K562 (cell line): Measurements from ENCODE around the gene CRLF1. TPM values are rescaled to one million over a fixed set of nuclear protein-coding genes. Genes with fewer than 3 reads are reported as not detected.

ENCODE experiments used
- CCAR2 ChIP-seq: fragments of 200-400 bp; formaldehyde crosslinking; IDR thresholded peaks from 2 replicates; pipeline ENCODE4 v1.6.1; 2017; ENCODE audit warnings: mild to moderate bottlenecking, low read depth, low read length
- GTF2F1 ChIP-seq: IDR thresholded peaks from 2 replicates; pipeline ENCODE4 v1.6.1; 2011; ENCODE audit warnings: low read depth, low read length, improper control_type of control experiment
- KDM4B ChIP-seq, 2 experiments: fragments of 450-650 bp in 1 of 2; sonication (generic) in 1 of 2; IDR thresholded peaks; 2 replicates each; pipeline ENCODE4 v1.6.1; 2016 to 2017; ENCODE audit warnings: borderline replicate concordance in 2 of 2, antibody characterized with exemption in 1 of 2, low read depth in 1 of 2, mild to moderate bottlenecking in 1 of 2
- MGA ChIP-seq: fragments of 450-650 bp; IDR thresholded peaks from 2 replicates; pipeline ENCODE4 v1.6.1; 2016; ENCODE audit warnings: mild to moderate bottlenecking, moderate library complexity
- SAP30 ChIP-seq: fragments of 200-600 bp; sonication (generic); IDR thresholded peaks from 2 replicates; pipeline ENCODE4 v1.6.1; 2012; ENCODE audit warnings: borderline replicate concordance, low read depth, mild to moderate bottlenecking, moderate library complexity, low read length, control low read depth, inconsistent platforms; ENCODE audit not compliant: insufficient read depth, poor library complexity, severe bottlenecking
- ZBTB9 ChIP-seq: fragments of 450-650 bp; formaldehyde crosslinking; IDR thresholded peaks from 2 replicates; pipeline ENCODE4 v1.4.0; 2020; ENCODE audit warnings: mild to moderate bottlenecking, moderate library complexity
- ZNF23 ChIP-seq: fragments of 250-450 bp; sonication (Bioruptor Pico); IDR thresholded peaks from 2 replicates; pipeline ENCODE4 v1.4.0; 2020; ENCODE audit warnings: mild to moderate bottlenecking
- polyA plus RNA-seq, 8 experiments: library from polyadenylated mRNA; depleted of rRNA in 4 of 8; stranded (reverse) in 5 of 8; unstranded in 3 of 8; fragments of >200 nt; fragmentation: Nextera tagmentation in 2 of 8; fragmentation: Illumina TruSeq in 1 of 8; extraction: Ambion mirVana in 2 of 8; extraction: Trizol in 1 of 8; gene quantifications; 2 replicates each; pipeline versions ENCODE4 v1.2.1 to v1.2.3, GENCODE V29; 2011 to 2014; ENCODE audit warnings: inconsistent platforms in 1 of 8, missing spikeins in 1 of 8
- total RNA-seq, 7 experiments: library from RNA; depleted of rRNA in 6 of 7; stranded (reverse); fragments of >200 nt in 6 of 7; fragmentation: Illumina TruSeq in 2 of 7; extraction: Trizol in 2 of 7; gene quantifications; 2 replicates each; pipeline versions ENCODE4 v1.2.1 to v1.2.3, GENCODE V29; 2011 to 2021; ENCODE audit warnings: low replicate concordance in 1 of 7
- TF ChIP-seq, protein P1 (sequence below): fragments of 150-350 bp; conservative IDR thresholded peaks from 2 replicates; pipeline ENCODE4 v1.6.1; 2014; ENCODE audit warnings: low read length
- TF ChIP-seq, protein P2 (sequence below): fragments of 250-450 bp; sonication (Bioruptor Pico); IDR thresholded peaks from 2 replicates; pipeline ENCODE4 v1.5.0; 2021

The CRLF1 gene
- total and polyA plus RNA-seq, 9 of the 15 experiments (the other 6 are each of a cell fraction or from before 2014, with no cell fraction given): 0.85 to 3.6 (median 1.7) TPM

DNA sequence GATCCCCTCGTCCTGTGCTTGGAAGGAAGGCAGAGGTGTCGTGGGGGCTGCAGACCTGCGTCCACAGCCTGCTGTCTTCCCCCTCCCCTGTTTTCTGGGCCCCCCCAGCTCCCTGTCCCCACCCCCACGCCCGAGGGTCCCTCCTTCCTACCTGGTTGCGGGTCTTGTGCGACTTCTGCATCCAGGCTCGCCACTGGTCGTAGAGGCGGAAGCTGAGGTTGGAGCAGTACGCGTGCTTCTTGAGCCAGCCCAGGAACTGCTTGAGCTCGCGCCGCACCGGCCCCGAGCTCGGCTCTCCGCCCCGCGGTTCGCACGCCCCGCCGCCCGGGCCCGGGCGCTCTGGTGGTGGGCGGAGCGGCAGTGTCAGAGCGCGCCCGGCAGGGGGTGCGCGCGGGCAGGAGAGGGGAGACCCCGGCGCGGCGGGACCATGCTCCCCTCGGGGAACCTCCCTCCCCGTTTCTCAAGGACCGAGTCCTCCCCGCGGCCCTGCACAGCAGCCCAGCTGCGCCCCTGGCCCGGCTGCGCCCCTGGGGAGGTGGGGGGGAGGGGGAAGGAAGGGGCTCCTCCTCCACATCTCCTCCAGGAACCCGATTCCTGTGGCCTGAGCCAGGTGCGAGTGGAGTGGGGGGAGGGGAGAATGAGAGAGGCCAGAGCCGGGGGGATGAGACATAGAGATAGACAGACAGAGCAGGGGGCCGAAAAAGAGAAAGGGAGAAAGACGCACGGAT, 12.3 kb downstream of the CRLF1 start (continued):
- TF ChIP-seq, protein P1, sequence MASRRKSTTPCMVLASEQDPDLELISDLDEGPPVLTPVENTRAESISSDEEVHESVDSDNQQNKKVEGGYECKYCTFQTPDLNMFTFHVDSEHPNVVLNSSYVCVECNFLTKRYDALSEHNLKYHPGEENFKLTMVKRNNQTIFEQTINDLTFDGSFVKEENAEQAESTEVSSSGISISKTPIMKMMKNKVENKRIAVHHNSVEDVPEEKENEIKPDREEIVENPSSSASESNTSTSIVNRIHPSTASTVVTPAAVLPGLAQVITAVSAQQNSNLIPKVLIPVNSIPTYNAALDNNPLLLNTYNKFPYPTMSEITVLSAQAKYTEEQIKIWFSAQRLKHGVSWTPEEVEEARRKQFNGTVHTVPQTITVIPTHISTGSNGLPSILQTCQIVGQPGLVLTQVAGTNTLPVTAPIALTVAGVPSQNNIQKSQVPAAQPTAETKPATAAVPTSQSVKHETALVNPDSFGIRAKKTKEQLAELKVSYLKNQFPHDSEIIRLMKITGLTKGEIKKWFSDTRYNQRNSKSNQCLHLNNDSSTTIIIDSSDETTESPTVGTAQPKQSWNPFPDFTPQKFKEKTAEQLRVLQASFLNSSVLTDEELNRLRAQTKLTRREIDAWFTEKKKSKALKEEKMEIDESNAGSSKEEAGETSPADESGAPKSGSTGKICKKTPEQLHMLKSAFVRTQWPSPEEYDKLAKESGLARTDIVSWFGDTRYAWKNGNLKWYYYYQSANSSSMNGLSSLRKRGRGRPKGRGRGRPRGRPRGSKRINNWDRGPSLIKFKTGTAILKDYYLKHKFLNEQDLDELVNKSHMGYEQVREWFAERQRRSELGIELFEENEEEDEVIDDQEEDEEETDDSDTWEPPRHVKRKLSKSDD: no peak
- TF ChIP-seq, protein P2, sequence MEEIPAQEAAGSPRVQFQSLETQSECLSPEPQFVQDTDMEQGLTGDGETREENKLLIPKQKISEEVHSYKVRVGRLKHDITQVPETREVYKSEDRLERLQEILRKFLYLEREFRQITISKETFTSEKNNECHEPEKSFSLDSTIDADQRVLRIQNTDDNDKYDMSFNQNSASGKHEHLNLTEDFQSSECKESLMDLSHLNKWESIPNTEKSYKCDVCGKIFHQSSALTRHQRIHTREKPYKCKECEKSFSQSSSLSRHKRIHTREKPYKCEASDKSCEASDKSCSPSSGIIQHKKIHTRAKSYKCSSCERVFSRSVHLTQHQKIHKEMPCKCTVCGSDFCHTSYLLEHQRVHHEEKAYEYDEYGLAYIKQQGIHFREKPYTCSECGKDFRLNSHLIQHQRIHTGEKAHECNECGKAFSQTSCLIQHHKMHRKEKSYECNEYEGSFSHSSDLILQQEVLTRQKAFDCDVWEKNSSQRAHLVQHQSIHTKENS (CRISPR knock-in tag): no peak
- no peak for TF ChIP-seq MGA
- TF ChIP-seq KDM4B (IDR thresholded peaks at IDR 0.05; ENCODE audit: borderline replicate concordance in 2 of 2, low read depth in 1 of 2): no peak
- no peak for TF ChIP-seq CCAR2
- TF ChIP-seq ZBTB9 (CRISPR knock-in tag): 0 out of 2 replicates have a peak, but pooled peaks have one; percentile 51
- TF ChIP-seq GTF2F1: no peak
- TF ChIP-seq ZNF23 (CRISPR knock-in tag): no peak
- TF ChIP-seq SAP30: no peak
